H54 (cell line): ENCODE results near the gene HECA.
"Not testable (repeated sequence)": the region's sequence is repeated elsewhere in the genome, so short reads cannot be mapped to it uniquely, and the experiment has no call there.

Source experiments
- DNase-seq: peaks from one replicate; pipeline ENCODE4 v3.0.0; 2011; ENCODE audit warnings: low spot score, mixed read lengths; ENCODE audit not compliant: insufficient read length
- FAIRE-seq: peaks from 3 replicates; lab custom pipeline; 2011; peaks lifted over from hg19 to GRCh38; lab: Jason Lieb, UNC
- POLR2A ChIP-seq: IDR thresholded peaks from 2 replicates; pipeline ENCODE4 v1.6.1; 2011; ENCODE audit warnings: low read depth, mild to moderate bottlenecking, low read length

The HECA gene, protein sequence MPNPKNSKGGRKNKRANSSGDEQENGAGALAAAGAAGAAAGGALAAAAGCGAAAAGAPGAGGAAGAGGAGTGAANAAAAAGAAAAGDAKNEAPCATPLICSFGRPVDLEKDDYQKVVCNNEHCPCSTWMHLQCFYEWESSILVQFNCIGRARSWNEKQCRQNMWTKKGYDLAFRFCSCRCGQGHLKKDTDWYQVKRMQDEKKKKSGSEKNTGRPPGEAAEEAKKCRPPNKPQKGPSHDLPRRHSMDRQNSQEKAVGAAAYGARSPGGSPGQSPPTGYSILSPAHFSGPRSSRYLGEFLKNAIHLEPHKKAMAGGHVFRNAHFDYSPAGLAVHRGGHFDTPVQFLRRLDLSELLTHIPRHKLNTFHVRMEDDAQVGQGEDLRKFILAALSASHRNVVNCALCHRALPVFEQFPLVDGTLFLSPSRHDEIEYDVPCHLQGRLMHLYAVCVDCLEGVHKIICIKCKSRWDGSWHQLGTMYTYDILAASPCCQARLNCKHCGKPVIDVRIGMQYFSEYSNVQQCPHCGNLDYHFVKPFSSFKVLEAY

DNA sequence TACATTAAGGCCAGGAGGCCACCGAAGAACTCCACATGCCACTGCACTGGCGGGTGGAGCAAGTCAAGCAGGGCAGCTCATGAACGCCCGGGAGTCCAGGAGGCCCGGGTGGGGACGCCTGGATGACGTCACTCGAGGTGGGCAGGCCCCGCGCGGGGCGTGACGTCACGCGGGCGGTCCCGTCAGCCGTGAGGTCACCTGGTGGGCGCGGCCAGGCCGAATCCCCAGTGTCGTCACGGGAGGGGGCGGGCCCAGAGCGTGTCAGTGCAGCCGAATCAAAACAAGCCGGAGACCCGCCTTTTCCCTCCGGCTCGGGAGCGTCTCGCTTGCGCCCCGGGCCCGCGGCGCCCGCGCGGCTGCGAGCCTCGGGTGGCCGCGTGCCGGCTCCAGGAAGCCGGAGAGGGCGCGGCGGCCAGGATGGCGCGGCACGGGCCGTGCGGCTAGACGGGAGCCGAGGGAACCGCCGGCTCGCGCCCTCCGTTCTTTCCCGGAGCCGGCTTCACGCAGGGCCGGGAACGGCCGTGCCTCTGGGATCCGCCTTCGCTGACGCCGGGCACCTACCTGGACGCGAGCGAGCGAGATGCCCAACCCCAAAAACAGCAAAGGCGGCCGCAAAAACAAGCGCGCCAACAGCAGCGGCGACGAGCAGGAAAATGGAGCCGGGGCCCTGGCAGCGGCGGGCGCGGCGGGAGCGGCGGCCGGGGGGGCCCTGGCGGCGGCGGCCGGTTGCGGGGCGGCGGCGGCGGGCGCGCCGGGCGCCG lies at the start of gene HECA:
HECA (plus strand) TSS at position 264 of the 761 bp plus-strand sequence; CDS start at position 581, 317 bp downstream.
- DNase-seq (peak; percentile 72), FAIRE-seq (no peak)
- peak; percentile 45; the same call in 1 of the 2 replicates for TF ChIP-seq POLR2A

DNA sequence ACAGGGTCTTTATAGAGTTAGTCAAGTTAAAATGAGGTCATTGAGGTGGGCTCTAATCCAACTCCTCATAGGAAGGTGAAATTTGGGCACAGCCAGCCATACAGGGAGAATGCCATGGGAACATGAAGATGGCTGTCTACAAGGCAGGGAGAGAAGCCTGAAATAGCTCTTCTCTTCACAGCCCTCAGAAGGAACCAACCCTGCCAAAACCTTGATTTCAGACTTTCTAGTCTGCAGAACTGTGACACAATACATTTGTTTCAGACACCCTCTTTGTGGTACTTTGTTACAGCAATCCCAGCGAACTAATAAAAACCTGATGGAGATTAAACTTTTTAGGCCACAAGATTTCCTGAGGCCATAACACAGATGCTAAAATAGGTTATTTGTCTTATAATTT lies 43.1 kb upstream of the HECA start:
- FAIRE-seq (no peak), DNase-seq (no peak)
- TF ChIP-seq POLR2A = no peak

DNA sequence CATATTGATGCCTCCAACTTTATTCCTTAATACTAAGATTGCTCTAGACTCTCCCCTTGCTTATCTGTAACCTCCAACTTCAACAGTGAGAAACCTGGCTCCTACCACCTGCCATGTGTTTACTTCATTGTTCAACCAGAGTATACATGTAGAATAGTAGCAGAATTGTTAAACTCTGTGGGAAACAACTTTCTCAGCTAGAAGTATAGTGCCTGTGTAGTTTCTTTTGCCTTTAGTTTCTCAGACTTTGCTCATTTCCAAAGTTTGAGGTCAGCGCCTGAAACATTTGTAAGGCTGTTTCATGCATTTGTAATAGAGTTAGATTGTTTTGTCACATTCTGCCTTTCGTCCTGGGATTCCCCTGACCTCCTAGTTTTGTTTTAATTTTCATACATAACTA lies 34.9 kb upstream of the HECA start:
- FAIRE-seq (no peak), DNase-seq (no peak)
- no peak for TF ChIP-seq POLR2A

DNA sequence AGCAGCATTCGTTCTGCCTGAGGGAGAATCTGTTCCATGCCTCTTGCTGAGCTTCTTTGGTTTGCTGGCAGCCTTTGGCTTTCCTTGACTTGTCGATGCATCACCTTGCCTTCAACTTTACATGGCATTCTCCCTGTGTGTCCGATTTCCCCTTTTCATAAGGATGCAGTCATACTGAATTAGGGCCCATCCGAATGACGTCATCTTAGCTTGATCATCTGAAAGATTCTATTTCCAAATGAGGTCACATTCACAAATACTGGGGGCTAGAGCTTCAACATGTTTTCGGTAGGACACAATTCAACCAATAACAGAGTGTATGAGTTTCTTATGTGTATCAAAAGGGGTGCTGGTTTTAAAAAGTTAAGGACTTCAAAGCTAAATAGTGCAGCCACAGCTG lies 27.8 kb upstream of the HECA start:
- no peak for TF ChIP-seq POLR2A
- DNase-seq (no peak), FAIRE-seq (no peak)

DNA sequence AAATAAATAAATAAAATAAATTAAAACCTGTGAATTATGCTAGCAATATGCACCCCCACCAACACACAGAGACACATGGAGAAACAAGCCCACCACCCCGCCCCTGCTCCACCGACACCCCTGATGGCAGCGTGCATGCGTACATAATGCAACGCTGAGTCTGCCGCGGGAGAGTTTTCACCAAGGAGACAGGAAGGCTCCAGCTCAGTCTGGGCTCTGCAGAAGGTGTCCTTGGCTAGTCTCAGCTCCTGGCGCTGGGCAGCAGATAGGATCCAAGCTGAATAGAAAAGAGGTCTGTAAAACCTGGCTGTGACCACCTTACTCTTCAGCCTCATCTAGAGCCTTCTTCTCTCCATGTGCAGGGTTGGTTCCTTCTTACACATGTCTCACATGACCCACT lies 26.5 kb upstream of the HECA start:
- TF ChIP-seq POLR2A = no peak
- FAIRE-seq (no peak), DNase-seq (no peak)

DNA sequence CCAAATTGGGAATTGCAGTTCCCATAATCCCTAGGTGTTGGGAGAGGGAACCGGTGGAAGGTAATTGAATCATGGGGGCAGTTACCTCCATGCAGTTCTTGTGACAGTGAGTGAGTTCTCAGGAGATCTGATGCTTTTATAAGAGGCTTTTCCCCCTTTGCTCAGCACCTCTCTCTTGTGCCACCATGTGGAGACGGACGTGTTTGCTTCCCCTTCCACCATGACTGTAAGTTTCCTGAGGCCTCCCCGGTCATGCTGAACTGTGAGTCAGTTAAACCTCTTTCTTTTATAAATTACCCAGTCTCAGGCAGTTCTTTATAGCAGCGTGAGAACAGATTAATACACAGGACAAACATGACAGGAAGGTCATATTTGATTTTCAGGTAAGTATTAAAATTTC lies 25.3 kb upstream of the HECA start:
- DNase-seq = no peak
- no peak for TF ChIP-seq POLR2A
- no peak for FAIRE-seq

DNA sequence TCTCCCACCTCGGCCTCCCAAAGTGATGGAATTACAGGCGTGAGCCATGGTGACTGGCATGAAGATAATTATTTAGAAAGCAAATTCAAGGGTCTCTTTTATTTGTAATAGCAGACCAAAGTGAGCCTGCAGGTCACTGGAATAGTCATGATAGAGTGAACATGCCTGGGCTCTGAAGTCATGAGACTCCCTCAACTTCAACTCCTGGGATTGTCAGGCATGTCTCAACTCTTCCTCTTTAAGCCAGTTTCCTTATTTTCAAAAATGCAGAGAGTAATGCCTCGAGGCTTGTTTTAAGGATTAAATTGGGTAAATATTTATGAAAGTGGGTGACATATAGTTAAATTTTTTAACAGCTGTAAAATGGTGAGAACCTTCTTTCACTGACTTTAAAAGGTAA lies 22.7 kb upstream of the HECA start:
- no peak for TF ChIP-seq POLR2A
- no peak for DNase-seq
- no peak for FAIRE-seq

DNA sequence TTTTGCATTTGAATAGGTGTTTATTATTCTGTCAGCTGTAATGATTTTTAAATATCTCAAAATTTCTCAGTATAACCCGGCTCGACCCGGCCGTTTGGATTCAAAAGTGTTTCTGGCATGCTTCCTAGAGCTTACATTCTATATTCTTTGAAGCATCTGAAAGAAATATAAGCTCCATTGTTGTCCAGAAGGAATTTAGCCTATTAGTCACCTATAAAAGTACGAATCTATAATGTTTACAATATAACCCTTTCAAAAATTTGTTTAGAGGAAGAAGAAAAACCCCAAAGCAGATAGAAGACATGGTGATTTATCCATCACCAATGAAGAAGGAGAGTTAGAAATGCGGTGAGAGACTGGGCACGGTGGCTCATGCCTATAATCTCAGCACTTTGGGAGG lies 22.3 kb upstream of the HECA start:
- TF ChIP-seq POLR2A = no peak

DNA sequence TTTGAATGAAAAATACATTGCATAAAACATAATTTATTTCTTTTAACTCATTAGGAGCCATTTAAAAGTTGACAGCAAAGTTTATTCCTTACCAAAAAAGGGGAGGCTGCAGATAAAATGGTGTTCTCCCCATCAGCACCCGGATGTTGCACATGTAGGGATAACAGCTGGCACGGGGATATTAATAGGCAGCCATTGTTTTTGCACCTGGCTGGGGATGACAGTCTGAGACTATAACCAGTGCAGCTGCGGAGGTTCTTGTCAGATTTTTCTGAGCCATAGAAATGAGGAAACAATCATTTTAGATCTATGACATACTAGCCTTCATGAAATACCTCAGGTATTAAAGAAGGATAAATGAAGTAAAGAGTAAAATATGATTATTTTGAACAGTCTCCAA lies 20.1 kb upstream of the HECA start:
- TF ChIP-seq POLR2A = no peak
- no peak for FAIRE-seq
- no peak for DNase-seq

More for the DNA sequence above, 22.3 kb upstream of the HECA start:
- no peak for FAIRE-seq
- no peak for DNase-seq

DNA sequence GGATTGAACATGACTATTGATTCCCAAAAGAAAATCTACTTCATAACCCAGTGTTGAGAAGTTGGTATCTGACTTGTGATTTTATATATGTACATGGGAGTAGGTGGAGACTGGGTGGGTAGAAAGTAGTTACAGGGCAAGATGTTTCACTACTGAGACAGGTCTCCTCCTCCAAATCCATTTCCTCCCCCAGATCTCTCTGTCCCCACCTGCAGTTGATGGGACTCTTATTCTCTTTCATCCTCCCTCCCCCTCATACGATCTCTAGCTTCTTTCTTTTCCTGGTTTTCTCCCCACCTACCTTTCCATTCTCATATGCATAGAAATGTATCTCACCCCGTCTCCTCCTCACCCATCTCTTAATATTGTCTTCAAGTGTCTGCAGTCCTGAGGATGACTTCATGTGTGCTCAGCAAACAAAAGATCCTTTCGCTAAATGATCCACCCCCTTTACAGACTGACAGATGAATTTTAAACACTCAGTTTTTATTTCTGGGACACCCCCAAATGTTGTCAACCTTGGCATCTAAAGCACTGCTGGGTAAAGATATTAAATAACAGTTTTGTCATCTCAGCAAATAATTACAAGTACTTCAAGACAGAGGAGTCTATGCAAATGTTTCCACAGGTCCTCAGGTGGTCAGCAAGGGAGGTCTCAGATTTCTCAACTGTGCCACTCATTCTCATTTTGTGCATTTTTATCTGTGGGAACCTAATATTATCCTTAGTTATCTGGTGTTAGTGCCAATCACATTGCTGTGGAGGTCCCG lies 18.7 kb upstream of the HECA start:
- DNase-seq (no peak), FAIRE-seq (no peak)
- TF ChIP-seq POLR2A = no peak

DNA sequence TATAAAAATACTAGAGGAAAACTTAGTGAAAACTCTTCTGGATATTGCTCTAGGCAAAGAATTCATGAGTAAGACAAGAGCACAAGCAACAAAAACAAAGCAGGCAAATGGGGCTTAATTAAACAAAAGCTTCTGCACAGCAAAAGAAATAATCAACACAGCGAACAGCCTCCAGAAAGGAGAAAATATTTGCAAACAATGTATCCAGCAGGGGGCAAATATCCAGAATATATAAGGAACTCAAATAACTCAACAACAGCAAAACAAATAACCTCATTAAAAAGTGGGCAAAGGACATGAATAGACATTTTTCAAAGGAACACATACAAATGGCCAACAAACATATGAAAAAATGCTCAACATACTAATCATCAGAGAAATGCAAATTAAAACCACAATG lies 17.1 kb upstream of the HECA start:
- DNase-seq (no peak), FAIRE-seq (no peak)
- TF ChIP-seq POLR2A = no peak

DNA sequence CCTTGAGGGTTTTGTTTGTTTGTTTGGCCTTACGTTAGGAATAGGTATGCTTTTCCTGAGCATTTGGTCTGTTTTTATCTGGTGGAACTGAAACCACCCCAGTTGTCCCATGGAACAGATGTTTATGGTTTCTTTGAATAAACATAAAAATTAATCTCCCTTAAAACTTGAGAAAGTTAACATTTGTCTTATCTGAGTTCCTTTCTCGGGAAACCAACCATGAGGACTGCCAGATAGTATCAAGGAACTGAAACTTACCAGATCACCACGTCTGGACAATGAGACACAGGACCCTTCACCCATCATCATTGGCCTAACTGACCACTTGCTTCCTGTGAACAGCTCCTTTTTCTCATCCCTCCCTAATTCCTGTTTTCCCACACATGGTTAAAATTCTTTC lies 15.3 kb upstream of the HECA start:
- FAIRE-seq = no peak
- TF ChIP-seq POLR2A = no peak
- no peak for DNase-seq

DNA sequence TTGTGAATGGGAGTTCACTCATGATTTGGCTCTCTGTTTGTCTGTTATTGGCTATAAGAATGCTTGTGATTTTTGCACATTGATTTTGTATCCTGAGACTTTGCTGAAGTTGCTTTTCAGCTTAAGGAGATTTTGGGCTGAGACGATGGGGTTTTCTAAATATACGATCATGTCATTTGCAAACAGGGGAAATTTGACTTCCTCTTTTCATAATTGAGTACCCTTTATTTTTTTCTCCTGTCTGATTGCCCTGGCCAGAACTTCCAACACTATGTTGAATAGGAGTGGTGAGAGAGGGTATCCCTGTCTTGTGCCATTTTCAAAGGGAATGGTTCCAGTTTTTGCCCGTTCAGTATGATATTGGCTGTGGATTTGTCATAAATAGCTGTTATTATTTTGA lies 12.1 kb upstream of the HECA start:
- not testable (repeated sequence) for DNase-seq, FAIRE-seq
